Right forelimb (tissue), 1 donor: ENCODE measurements around the gene CXCR4.

Source experiments
- DNase-seq: peaks from one replicate; pipeline ENCODE4 v3.0.0-alpha.2; 2018

CXCR4 gene

DNA sequence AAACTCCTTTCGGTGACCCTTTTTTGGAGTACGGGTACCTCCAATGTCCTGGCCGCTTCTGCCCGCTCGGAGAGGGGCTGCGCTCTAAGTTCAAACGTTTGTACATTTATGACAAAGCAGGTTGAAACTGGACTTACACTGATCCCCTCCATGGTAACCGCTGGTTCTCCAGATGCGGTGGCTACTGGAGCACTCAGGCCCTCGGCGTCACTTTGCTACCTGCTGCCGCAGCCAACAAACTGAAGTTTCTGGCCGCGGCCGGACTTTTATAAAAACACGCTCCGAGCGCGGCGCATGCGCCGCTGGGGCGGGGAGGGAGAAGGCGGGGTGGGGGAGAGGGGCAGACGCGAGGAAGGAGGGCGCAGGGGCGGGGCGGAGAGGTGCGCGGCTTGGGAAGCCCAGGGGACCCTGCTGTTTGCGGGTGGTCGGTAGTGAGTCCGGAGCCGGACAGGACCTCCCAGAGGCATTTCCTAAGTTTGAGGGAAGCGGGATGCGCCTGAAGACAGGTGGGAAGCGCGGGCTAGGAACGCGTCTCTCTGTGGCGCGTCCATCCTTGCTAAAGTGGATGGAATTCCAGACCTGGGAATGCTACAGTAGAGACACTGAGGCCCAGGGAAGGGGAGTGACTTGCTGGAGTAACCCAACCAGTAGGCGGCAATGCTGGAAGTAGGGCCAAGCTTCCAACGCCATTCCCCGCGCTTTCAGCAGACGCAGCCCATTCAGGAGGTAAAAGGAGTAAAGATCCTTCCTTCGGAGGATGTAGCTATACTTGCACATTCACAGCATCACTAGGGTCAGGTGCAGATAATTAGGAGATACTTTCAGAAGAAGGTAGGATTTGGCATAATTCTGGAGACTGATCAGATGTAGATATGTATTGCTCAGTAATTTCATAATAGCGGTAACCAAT is at the start of gene CXCR4:
CXCR4 (minus strand) TSS at position 241 of the 910 bp plus-strand sequence; CDS start at position 152, 89 bp downstream.
- DNase-seq: peak; percentile 82

DNA sequence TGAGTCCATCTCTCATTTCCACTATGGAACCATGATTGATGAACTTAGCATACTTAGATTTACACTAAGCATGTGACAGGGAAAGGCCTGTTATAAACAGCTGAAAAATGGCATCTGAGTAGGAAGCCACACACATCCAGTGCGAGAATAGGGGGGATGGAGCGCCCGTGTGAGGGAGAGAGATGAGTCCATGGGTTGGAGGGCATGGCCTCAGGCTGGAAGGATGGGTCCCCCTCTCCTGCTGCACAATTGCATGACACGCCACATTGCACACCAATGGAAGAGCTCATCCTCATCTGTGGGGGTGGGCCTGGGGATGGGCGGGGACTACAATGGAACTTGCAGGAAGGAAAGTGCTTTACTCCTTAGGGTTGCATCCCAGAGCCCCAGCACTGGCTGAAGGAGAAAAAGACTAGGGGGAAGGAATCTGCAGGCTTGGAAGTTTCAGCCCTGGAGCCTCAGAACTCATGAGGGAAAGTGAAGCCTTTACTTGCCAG is 46.4 kb upstream of the CXCR4 start:
- DNase-seq: no peak

- DNase-seq: no peak
These were observed 44.5 kb upstream of the CXCR4 start for GRCh38 chr2:136162438-136162837.

- DNase-seq: no peak
These were observed 38.5 kb upstream of the CXCR4 start for GRCh38 chr2:136156411-136156810.

GRCh38 chr2:136154384-136154783 is 36.4 kb upstream of the CXCR4 start:
- no peak for DNase-seq

- no peak for DNase-seq
These were observed 33.3 kb upstream of the CXCR4 start for GRCh38 chr2:136151021-136151971.

DNA sequence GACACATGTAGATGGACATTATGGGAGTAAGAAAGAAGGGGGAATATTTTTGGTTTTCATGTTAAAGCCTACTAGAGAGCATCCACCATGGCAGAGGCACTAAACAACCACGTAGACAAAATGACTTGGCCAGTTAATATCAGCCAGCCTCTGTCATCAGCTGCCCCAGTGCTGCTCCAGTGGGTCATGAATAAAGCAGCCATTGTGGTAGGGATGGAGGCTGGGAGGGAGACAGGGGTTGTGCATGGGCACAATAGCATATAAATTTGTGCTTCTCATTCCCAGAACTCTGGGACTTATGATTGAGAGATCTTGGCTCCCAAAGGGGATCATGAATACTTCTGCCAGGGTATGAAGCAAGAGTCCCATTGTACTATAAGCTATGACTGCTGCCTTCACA is 31.1 kb upstream of the CXCR4 start:
- DNase-seq: no peak

- DNase-seq: no peak
These were observed 28.6 kb upstream of the CXCR4 start for GRCh38 chr2:136146564-136146963.

- DNase-seq: no peak
These were observed 25.9 kb upstream of the CXCR4 start for GRCh38 chr2:136143603-136144451.

DNA sequence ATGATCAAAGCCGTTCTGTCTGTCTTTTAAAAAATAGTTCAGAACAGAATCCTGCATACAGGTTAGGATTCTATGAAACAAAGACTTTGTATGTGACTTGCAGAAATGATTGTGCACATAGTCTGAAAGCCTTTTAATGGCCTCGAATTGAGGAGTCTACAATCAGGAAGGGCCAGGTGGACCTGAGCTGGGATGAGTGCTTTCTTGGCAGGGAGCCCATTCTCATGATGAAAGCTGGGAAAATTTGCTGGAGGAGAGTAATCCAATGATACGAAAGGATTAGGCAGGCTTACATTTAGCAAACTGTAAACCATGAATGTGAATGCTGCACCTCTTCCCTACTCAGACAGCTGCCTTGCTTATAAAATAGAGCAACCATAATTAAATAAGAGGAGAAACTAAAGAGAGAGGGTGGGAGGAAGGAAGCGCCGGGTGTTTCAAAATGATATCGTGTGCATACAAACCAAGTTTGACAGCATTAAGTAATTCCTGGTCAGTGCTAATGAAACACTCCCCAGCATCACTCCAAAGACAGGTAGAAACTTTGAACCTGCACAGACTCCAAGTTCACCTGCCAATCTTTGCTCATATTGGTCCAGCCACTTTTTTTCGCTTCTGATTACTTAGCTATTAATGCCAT is 23.7 kb upstream of the CXCR4 start:
- no peak for DNase-seq

DNA sequence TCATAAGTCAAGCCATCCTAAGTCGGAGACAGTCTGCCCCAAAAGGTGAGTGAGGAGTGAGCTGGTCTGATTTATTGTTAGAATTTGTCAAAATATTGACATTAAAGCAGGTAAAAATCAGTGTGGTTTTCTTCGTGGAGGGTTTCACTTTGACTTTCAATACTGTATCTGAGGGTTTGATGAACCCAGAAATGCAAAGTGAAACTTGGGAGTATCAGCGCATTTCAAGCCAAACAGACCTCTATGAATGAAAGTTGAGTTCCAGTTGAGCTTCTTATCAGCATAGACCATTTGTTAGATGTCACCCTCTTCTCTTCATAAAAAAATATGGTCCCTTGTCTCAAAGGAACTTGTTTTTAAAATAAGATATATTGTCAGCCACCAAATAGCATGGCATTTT is 21.7 kb upstream of the CXCR4 start:
- no peak for DNase-seq

GRCh38 chr2:136137982-136138381 is 20.0 kb upstream of the CXCR4 start:
- DNase-seq: no peak

DNA sequence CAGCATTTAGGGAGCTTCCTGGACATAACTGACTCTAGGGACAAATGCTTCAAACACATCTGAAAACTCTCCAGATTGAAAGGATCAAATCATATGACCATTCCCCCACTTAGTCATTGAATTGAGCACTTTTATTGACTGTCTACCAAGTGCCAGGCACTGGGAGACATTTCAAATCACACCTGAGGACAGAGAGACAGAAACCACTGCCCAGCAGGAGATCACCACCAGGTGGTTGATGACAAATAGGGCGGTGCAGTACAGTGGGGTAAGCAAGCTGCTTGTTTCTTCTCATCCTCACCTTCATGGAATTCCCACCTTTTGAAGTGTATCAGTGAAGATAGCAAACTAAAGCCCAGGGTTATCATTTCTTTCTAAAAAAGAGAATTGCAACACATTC is 19.0 kb upstream of the CXCR4 start:
- DNase-seq: no peak

DNA sequence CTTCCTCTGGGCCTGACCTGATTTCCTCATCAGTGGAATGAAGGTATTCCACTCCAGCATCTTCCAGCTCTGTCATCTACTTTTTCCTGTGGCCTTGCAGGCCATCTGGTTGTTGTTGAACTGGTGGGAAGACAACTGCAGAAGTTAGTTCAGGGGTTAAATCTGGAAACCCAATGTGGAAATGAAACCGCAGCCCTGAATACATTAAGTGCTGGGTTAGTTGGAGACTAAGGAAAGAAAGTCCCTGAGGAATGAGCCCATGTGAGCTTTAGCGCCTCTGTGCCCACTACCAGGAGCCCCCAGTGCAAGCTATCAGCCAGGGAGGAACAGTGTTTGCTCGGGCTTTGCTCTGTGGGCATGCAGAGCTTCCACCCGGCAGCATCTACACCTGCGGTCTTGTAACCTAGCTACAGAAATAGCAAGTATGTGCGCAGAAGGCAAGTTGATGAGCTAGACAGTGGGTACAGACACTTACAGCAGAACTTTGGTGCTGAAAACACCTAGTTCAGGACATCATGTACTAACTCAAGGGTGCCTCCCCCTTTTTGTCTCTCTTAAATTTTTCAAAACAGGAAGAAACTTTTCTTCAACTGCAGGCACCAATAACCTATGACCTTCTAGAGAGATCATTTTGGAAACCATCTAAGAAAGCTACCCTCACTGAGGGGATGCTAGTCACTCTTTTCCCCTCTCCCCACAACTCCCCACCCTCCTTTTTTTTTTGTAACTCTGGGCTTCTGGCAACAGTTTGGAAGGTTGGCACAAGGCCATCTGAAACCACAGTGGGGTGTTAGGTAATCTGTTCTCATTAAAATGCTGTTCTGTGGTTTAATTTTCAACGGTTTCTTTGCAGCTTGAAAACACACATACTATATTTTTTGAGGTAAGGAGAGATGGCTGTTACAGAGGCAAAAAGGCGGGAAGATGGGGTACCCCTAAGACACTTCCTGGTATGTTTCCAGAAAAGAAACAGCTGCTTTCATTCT is 18.3 kb upstream of the CXCR4 start:
- DNase-seq: no peak

DNA sequence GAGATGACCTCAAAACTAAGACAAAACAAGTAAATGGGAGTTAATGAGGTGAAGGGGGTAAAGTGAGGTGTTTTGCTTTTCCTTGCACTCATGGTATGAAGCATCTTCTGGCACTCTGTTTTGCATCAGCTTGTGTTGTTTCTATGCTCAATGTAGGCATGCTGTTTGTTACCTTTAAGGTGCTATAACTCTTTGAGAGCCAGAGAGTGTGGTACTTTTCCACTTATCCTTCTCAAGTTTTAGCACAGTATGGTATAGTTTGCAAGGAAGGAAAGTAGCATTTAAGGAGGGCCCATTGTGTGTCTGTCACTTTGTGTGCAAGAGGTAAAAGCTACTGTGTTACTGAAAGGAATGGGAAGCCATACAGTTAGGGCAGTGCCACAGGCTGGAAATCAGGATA is 17.5 kb upstream of the CXCR4 start:
- DNase-seq: no peak

DNA sequence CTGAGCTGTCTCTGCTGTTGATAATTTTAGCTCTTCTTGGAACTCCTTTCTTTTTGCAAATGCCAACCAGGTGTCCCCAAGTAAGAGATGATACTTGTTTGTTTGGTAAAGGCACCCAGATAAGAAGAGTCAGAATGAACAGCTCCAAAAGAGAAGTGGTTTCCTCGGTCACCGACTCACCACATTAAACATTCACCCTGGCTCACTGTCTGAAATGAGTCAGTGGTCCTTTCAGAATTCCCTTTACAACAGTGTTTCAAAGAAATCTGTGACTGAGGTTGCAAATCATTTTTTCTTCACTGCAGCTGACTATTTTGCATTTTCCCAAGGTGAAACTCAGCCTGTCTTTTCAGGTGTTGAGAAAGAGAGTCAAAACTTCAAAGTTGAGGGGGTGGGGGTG is 16.2 kb upstream of the CXCR4 start:
- DNase-seq: no peak

GRCh38 chr2:136133586-136133985 is 15.6 kb upstream of the CXCR4 start:
- no peak for DNase-seq

DNA sequence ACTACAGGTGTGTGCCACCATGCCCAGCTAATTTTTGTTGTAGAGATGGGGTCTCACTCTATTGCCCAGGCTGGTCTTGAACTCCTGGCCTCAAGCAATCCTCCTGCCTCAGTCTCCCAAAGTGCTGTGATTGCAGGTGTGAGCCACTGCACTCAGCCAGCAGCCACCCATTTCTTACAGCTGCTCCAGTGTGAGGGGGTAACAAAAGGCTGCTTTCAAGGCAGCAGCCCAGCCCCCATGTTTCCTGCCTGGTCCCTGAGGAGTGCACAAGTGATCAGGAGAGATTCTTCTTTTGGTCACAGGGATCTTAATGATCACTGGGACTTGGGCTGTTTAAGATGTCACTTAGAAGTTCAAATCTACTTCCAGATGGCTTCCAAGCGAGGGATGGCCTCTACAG is 15.2 kb upstream of the CXCR4 start:
- no peak for DNase-seq

- DNase-seq: no peak
These were observed 14.8 kb upstream of the CXCR4 start for GRCh38 chr2:136132825-136133155.

DNA sequence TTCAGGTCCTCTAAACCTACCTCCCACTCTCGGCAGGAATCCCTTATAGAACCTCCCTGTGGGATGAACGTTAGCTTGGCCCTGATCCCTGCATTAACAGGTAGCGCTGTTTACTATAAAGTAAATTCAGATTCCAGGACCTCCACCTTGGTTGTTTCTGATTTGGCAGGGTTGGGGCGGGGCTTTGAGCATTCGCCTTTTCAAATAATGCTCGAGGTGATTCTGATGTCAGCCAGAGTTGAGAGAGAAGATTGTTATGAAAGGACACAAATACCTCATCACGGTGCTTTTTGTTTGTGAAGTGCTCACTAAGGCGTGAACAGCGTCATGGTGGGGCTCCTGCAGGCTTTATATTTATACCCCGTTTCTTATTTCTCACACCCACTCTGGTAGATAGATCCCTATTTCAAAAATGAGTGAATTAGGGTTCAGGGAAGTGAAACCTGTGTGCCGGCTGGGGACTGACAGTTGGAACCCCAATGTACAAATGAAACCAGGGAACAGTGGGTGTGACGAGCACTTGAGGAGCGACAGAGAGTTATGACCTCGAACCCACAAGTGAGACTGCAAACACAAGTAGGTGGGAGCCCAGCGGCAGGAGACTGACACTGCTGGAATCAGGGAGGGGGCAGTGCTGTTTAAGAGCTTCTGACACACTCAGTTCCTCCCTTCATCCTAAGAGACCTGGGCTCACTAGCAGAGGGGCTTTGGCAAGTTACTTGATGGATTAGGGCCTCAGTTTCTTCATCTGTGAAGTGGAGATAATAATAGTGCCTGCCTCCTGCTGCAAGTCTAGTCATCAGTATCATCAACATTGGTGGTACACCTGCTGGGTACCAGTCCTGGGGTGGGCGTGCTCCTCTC is 14.2 kb upstream of the CXCR4 start:
- no peak for DNase-seq
